Esophagus (tissue), 2 donors: ENCODE results near the gene HSD17B7. TPM values are rescaled to one million over a fixed set of nuclear protein-coding genes. Genes with fewer than 3 reads are reported as not detected.

Experiments used
- H3K27ac ChIP-seq, 2 donors: one replicate each; pipeline ENCODE4 v1.5.1; 2013; ENCODE audit warnings: low read depth in 2 of 2, mild to moderate bottlenecking in 2 of 2, inconsistent platforms in 1 of 2, low read length in 1 of 2, moderate library complexity in 1 of 2
- H3K27me3 ChIP-seq, 2 donors: one replicate each; pipeline ENCODE4 v1.6.1; 2013; ENCODE audit warnings: low read length in 2 of 2, control low read depth in 1 of 2, mild to moderate bottlenecking in 1 of 2; ENCODE audit not compliant: insufficient read depth in 2 of 2, control insufficient read depth in 1 of 2
- H3K36me3 ChIP-seq, 2 donors: one replicate each; pipeline ENCODE4 v1.6.1; 2013; ENCODE audit warnings: low read length in 1 of 2; ENCODE audit not compliant: control insufficient read depth in 2 of 2, insufficient read depth in 2 of 2
- H3K4me1 ChIP-seq, 2 donors: one replicate each; pipeline ENCODE4 v1.6.1; 2013; ENCODE audit warnings: low read length in 1 of 2; ENCODE audit not compliant: control insufficient read depth in 2 of 2, insufficient read depth in 2 of 2
- H3K4me3 ChIP-seq, 2 donors: one replicate each; pipeline ENCODE4 v1.5.1; 2013; ENCODE audit warnings: low read length in 2 of 2, mild to moderate bottlenecking in 2 of 2, low read depth in 1 of 2, moderate library complexity in 1 of 2
- H3K9me3 ChIP-seq, 2 donors: one replicate each; pipeline ENCODE4 v1.6.1; 2013; ENCODE audit warnings: mild to moderate bottlenecking in 2 of 2, low read depth in 1 of 2, low read length in 1 of 2, moderate library complexity in 1 of 2; ENCODE audit not compliant: control insufficient read depth in 2 of 2, insufficient read depth in 1 of 2
- WGBS, 2 donors: extraction: QIAGEN DNeasy Blood & Tissue Kit; methylation state at CpG; one replicate each; pipeline ENCODE4 v1.1.7; 2013; 5-methylcytosine and 5-hydroxymethylcytosine counted together
- polyA plus RNA-seq, 2 donors: library from polyadenylated mRNA; stranded (reverse); fragments of 200-250 nt; gene quantifications; one replicate each; pipeline ENCODE4 v1.2.3, GENCODE V29; 2013
- donor health status: healthy with polysubstance abuse.
- donor health status: Bipolar disorder and iron deficiency.

HSD17B7 gene
- polyA plus RNA-seq, 2 donors = 12.4 to 14.2 TPM

DNA sequence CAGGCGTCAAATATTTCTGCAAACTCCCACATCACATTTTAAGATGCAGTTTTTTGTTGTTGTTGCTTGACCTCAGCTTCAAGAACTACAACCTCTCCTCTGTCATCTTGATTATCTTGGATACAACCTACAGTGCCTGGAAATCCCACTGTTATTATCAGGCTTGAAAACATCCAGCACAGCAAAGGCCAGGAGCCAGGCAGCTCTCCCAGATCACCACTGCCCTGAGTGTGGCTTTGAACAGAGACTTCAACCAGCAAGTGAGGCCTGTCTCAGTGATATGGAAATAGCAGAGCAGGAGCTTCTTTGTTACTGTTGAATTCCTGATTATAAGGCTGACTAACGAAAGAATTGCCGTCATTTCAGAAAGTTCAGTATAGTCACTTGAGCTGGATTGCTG, 42.0 kb downstream of the HSD17B7 start:
- Histone ChIP-seq H3K4me1 (no peaks in the 10 kb centered on the region), H3K4me3 (no peak overlapping the region), H3K27ac (no peak overlapping the region), H3K27me3 (no peaks in the 10 kb centered on the region), H3K36me3 (no peaks in the 10 kb centered on the region), H3K9me3 (no peaks in the 10 kb centered on the region)
- 67 to 94% methylated on average over 3 of the region's 3 CpGs for WGBS, 2 donors

DNA sequence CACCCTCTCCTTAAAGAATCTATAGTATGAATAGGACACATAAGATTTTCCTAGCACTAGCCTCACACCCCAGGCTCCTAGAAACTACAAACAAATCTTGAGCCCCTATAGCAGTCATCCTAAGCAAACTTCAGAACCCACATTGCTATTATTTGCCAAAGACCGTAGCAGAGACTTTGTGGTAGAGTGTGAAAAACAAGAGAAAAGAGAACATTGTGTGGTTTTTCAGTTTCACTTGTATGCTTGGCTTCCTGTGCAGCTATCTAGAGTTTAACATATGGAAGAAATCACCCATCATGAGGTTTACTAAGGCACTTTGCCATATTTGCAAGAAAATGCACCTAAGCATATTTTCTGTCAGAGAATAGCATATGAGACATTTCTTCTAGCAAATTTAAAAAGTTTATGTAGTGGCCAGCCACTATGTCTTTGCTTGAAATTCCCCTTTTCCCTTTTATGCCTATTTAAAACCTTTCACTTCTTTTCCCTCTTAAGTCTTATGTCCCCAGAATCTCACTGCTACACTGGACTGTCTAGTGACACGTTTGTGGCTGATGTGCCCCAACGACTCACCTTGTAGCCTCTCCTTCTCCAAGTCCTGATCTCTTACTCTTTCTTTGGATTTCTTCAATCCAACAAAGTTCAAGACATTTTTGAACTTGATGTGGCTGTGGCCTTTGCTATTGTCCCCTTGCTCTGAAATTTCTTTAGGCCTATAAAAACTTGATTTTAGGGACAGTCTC, 44.8 kb downstream of the HSD17B7 start:
- Histone ChIP-seq H3K4me3 (no peak overlapping the region), H3K9me3 (peaks cover 2 to 5% of the 10 kb centered on the region in 2 donors), H3K27ac (no peak overlapping the region), H3K36me3 (no peaks in the 10 kb centered on the region), H3K4me1 (no peaks in the 10 kb centered on the region), H3K27me3 (no peaks in the 10 kb centered on the region)
- 57 to 61% methylated on average over 3 of the region's 3 CpGs for WGBS, 2 donors

DNA sequence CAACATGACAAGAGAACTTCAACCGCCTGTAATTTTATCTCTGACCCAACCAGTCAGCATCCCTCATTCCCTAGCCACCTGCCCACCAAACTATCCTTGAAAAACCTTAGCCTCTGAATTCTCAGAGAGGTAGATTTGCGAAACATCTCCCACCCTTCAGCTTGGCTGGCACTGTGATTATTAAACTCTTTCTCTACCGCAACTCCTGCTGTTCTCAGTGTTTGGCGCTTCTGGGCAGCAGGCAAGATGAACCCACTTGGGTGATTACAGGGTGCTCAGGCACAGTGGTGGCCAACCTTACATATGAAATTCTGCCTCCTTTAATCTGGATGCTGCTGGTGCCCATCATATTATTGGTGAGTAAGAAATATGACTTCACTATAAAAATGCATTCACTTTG, 48.4 kb downstream of the HSD17B7 start:
- WGBS, 2 donors = 72 to 94% methylated on average over 4 of the region's 4 CpGs
- Histone ChIP-seq H3K27ac (no peak overlapping the region), H3K9me3 (peaks cover 2 to 5% of the 10 kb centered on the region in 2 donors), H3K4me3 (no peak overlapping the region), H3K4me1 (no peaks in the 10 kb centered on the region), H3K27me3 (no peaks in the 10 kb centered on the region), H3K36me3 (no peaks in the 10 kb centered on the region)

DNA sequence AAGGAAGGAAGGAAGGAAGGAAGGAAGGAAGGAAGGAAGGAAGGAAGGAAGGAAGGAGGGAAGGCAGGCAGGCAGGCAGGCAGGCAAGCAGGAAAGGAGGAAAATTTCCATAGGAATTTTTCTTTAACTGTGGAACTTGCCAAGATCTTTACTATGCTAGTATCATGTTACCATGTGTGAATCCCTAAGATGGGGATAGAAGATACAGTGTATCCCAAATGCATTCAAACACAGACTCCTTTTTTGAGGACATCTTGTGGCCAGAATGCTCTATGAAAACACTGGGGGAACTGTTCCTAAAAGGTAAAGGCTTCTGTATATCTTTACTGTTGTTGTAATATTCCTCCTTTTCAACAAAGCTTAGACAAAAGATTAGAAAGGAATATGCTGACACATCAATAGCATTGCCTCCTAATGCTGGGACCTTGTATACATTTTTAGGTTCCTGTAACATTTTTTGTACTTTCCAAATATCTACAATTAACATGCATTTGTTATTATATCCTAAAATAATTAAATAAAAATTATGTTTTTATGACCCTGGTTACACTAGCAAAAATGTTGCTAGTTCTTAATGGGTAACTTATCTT, 49.8 kb downstream of the HSD17B7 start:
- Histone ChIP-seq H3K4me3 (no peak overlapping the region), H3K9me3 (peaks cover 2 to 5% of the 10 kb centered on the region in 2 donors), H3K27me3 (no peaks in the 10 kb centered on the region), H3K27ac (no peak overlapping the region), H3K4me1 (no peaks in the 10 kb centered on the region), H3K36me3 (no peaks in the 10 kb centered on the region)

DNA sequence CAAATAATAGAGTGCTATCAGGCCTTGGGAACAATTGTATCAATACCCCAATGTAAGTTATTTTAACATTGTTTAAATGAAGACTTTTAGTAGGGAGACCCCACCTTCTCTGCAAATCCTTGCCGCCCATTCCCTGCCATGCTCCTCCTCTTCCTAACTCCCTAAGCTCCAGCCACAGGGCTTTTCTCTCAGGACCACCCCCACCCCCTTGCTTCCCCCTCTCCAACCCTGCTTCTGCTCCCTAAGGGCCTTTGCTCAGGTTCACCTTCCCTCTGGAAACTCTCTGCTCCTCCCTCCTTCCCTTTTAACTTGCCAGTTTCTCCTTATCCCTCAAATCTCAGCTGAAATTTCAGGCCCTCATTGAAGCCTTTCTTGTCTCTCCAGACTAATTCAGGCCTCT, 53.7 kb downstream of the HSD17B7 start:
- no peaks in the 10 kb centered on the region for H3K36me3 ChIP-seq
- H3K4me1 ChIP-seq = no peaks in the 10 kb centered on the region
- H3K27me3 ChIP-seq = no peaks in the 10 kb centered on the region
- no peaks in the 10 kb centered on the region for H3K9me3 ChIP-seq
- H3K27ac ChIP-seq = no peak overlapping the region
- no peak overlapping the region for H3K4me3 ChIP-seq
- WGBS, 2 donors = 90 to 94% methylated on average over 1 of the region's 1 CpG

DNA sequence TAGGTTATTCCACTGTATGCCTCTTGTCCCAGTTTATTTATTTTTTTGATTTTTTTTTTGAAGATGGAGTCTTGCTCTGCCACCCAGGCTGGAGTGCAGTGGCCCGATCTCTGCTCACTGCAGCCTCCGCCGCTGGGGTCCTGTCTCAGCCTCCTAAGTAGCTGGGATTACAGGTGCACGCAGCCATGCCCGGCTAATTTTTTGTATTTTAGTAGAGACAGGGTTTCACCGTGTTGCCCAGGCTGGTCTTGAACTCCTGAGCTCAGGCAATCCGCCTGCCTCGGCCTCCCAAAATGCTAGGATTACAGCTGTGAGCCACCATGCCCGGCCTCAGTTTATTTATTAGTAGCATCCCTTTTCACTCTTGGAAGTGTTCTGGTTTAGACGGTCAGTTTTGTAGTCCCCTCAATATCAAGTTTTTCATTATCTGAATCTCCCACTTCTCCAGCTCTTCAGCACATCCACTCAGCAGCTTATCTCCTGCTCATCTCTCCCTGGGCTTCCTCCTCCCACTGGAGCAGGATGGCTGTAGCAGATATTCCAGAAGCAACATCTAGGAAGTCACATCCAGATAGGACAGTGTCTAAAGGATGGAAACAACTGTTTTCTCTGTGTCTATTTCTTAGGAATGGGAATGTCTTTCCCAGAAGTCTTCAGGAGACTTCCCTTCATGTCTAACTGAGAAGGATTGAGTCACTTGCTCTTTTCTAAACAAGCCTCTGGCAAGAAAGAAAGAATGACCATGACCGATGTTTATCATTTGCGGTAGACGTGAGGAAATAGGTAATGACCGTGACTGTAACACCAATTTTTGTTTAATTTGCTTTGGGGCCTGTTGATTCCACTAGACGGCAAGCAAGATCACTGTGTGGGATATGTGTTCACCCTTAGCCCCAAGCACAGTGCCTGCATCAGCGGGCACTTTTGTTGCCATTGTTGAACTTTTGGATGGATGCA, 56.0 kb downstream of the HSD17B7 start:
- 87 to 91% methylated on average over 16 of the region's 16 CpGs for WGBS, 2 donors
- Histone ChIP-seq H3K27me3 (no peaks in the 10 kb centered on the region), H3K4me3 (no peak overlapping the region), H3K9me3 (no peaks in the 10 kb centered on the region), H3K36me3 (no peaks in the 10 kb centered on the region), H3K27ac (no peak overlapping the region), H3K4me1 (no peaks in the 10 kb centered on the region)

DNA sequence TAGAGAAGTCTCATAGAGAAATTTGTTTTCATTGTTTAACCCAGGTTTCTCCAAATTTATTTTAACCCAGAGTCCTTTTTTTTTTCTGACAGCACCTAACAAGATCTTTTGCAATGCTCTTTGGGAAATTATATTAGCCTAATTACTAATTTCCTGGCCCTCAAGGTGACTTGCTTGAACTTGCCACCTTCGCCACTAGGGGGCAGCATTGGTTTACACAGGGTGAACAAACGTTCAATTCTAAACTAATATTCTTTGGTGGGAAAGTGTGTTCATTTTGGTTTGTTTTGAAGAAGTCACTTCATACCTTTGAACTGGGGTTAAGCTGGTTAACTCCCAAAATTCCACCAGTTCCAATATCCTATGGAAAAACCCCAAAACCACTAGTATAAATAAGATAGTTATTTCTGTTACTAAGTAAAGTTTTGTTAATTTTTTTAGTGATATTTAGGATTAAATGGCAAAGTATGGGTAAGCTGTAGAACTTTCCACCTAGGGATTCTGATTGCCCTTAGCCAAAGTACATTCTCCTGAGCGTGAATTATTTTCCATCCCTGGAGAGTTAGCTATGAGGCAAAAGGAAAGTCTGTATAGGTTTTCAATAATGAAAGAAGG, 57.4 kb downstream of the HSD17B7 start:
- Histone ChIP-seq H3K9me3 (no peaks in the 10 kb centered on the region), H3K27me3 (no peaks in the 10 kb centered on the region), H3K36me3 (no peaks in the 10 kb centered on the region), H3K27ac (no peak overlapping the region), H3K4me3 (no peak overlapping the region), H3K4me1 (no peaks in the 10 kb centered on the region)
- 7 to 10% methylated on average over 3 of the region's 3 CpGs for WGBS, 2 donors

DNA sequence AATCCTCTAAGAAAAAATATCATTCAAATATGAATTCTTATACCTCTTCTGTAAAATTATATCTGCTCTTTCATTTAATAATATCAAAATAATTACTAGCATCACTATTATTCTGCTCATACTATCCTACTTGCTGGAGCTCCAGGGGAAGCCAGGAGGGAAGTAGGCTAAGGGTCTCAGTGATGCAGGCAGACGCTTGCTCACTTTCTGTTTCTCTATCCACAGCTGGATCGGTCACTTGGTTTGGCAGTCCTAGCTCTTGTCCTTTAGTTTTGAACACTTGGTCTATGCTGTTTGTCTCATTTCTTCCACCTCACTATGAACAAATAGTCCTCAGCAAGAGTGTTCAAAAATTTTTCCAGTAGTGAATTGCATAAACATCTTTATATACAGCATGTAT, 59.2 kb downstream of the HSD17B7 start:
- H3K4me3 ChIP-seq = no peak overlapping the region

DNA sequence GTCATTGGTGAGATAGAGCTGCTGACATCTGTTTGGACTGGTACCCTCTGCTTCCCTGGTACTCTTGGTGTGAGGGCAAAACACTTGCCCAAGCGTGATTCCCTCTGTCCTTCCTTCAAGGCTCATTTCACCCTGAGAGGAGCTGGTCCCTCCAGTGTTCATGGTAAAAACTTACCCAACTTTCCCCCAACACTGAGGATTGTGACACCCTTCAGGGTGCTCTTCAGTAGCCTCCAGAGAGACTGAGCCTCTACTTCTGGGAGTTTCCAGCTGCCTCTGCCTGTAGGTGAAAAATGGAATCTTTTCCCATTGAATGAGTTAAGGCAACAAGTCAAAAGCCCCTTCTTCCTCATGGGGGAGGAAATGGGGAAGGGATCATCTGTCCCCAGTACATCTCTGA, 60.8 kb downstream of the HSD17B7 start:
- Histone ChIP-seq H3K36me3 (no peaks in the 10 kb centered on the region), H3K27me3 (no peaks in the 10 kb centered on the region), H3K9me3 (no peaks in the 10 kb centered on the region), H3K4me1 (no peaks in the 10 kb centered on the region), H3K4me3 (no peak overlapping the region), H3K27ac (no peak overlapping the region)
- WGBS, 2 donors = 86 to 98% methylated on average over 1 of the region's 1 CpG

More for the DNA sequence above, 59.2 kb downstream of the HSD17B7 start:
- no peak overlapping the region for H3K27ac ChIP-seq
- H3K27me3 ChIP-seq = no peaks in the 10 kb centered on the region
- H3K36me3 ChIP-seq = no peaks in the 10 kb centered on the region
- 68 to 69% methylated on average over 2 of the region's 2 CpGs for WGBS, 2 donors
- no peaks in the 10 kb centered on the region for H3K9me3 ChIP-seq
- H3K4me1 ChIP-seq = no peaks in the 10 kb centered on the region
